ENCODE measurements around the gene TAS1R3. TPM values are rescaled to one million over a fixed set of nuclear protein-coding genes. Genes with fewer than 3 reads are reported as not detected.

The TAS1R3 gene
- total and polyA plus RNA-seq, 2 of the 4 experiments (the other 2 are of a cell fraction): under 0.01 to 0.05 TPM

- Histone ChIP-seq H2BK20ac (ENCODE audit: low read depth, low read length) (no peak overlapping the region), H2BK15ac (ENCODE audit: low read depth, low read length) (no peak overlapping the region), H2BK5ac (ENCODE audit: low read depth, low read length, poor library complexity, severe bottlenecking) (no peak overlapping the region), H3K4me1 (ENCODE audit: control insufficient read depth, insufficient read depth, low read length) (peaks cover 11% of the 10 kb centered on the region), H3K23ac (ENCODE audit: low read depth, low read length) (no peak overlapping the region), H3K79me1 (ENCODE audit: low read depth in 1 of 2, low read length in 2 of 2) (peaks cover 3 to 36% of the 10 kb centered on the region in 2 experiments; a peak in 3 of 4 replicates), H4K20me1 (ENCODE audit: insufficient read depth, low read length) (peaks cover 38% of the 10 kb centered on the region), H3K9ac (ENCODE audit: low read depth, low read length) (no peak overlapping the region), H2AK5ac (ENCODE audit: low read depth, low read length) (no peak overlapping the region), H3K4me2 (ENCODE audit: low read depth, low read length) (no peak overlapping the region), H2AK9ac (replicated peaks; ENCODE audit: low read depth, low read length, poor library complexity) (no peak overlapping the region), H3K27me3 (ENCODE audit: control insufficient read depth, insufficient read depth, low read length) (no peaks in the 10 kb centered on the region), H3K9me3 (ENCODE audit: control insufficient read depth, insufficient read depth, low read length) (no peaks in the 10 kb centered on the region), H4K91ac (ENCODE audit: insufficient read depth, low read depth, low read length) (no peak overlapping the region), H4K5ac (ENCODE audit: low read depth, low read length) (no peak overlapping the region), H4K8ac (ENCODE audit: low read depth in 2 of 2, low read length in 2 of 2) (no peak overlapping the region), H3K14ac (replicated peaks; ENCODE audit: low read depth, low read length) (no peak overlapping the region), H3K27ac (ENCODE audit: insufficient read depth, low read length) (no peak overlapping the region), H2BK120ac (ENCODE audit: low read depth, low read length) (no peak overlapping the region), H3K4ac (ENCODE audit: low read depth, low read length) (no peak overlapping the region), H3K9me1 (ENCODE audit: insufficient read depth, low read length) (no peaks in the 10 kb centered on the region), H3K4me3 (ENCODE audit: insufficient read depth, low read depth, low read length) (no peak overlapping the region), H3K18ac (ENCODE audit: low read depth, low read length) (no peak overlapping the region), H3K36me3 (ENCODE audit: control insufficient read depth, insufficient read depth, low read length) (peaks cover 26% of the 10 kb centered on the region), H3K56ac (ENCODE audit: extremely low read depth, insufficient read depth, low read length) (no peak overlapping the region), H2AFZ (replicated peaks; ENCODE audit: low read length, poor library complexity) (no peak overlapping the region)
- in situ Hi-C loops (cut with MboI; ENCODE audit: low sequenced_read_pairs): no loop called here
- CTCF ChIA-PET: interaction anchor here (0.6 kb wide), 1 partner anchor 286 kb away, joined by 4 read pairs; no protein-coding TSS in a partner anchor
- ATAC-seq (ENCODE audit: low read depth) (no peak), DNase-seq (no peak)
- dilution Hi-C loops (cut with HindIII; ENCODE audit: low sequenced_read_pairs, unreplicated experiment): no loop called here
- TF ChIP-seq CHD1 (IDR thresholded peaks at IDR 0.05; ENCODE audit: low read depth, low read length) (no peak), USF2 (IDR thresholded peaks at IDR 0.05; ENCODE audit: low read depth, low read length) (no peak), SMC3 (IDR thresholded peaks at IDR 0.05; ENCODE audit: low read depth, low read length) (no peak), MAFK (IDR thresholded peaks at IDR 0.05; ENCODE audit: low read depth, low read length) (no peak), RCOR1 (IDR thresholded peaks at IDR 0.05; ENCODE audit: insufficient replicate concordance, low read length) (no peak), NFE2L2 (IDR thresholded peaks at IDR 0.05; ENCODE audit: low read depth, low read length) (no peak), MXI1 (IDR thresholded peaks at IDR 0.05; ENCODE audit: borderline replicate concordance, low read depth, low read length) (no peak), CTCF (conservative IDR thresholded peaks at IDR 0.05; ENCODE audit: low read depth, low read length) (no peak), RAD21 (IDR thresholded peaks at IDR 0.05; ENCODE audit: low read length) (no peak), ELK1 (IDR thresholded peaks at IDR 0.05; ENCODE audit: borderline replicate concordance, low read depth, low read length) (no peak), FOS (IDR thresholded peaks at IDR 0.05; ENCODE audit: low read depth, low read length) (no peak), CEBPB (IDR thresholded peaks at IDR 0.05; ENCODE audit: low read depth, low read length) (no peak)
- 91% methylated on average over 9 of the region's 12 CpGs; no CpG with 5 or more reads in 1 of the 2 experiments for WGBS, 2 experiments (ENCODE audit: extremely low coverage in 2 of 2, insufficient read length in 1 of 2)
- no TSS peak for BruUV-seq (replicated peaks)
- intact Hi-C loops (cut with micrococcal nuclease): no loop called here
- POLR2A ChIA-PET (ENCODE audit: unreplicated experiment): interaction anchor here (0.6 kb wide), 1 partner anchor 10 kb away, joined by 4 read pairs; no protein-coding TSS in a partner anchor
Observed at GRCh38 chr1:1300352-1300739, 30.7 kb upstream of the TAS1R3 start.
